ENCODE data around the gene TET3. TPM values are rescaled to one million over a fixed set of nuclear protein-coding genes. Genes with fewer than 3 reads are reported as not detected.
A peak's percentile ranks its signal among the peaks of the same experiment; 100 is the strongest.

Gene TET3
- total RNA-seq, 1 donor = 8.0 TPM

DNA sequence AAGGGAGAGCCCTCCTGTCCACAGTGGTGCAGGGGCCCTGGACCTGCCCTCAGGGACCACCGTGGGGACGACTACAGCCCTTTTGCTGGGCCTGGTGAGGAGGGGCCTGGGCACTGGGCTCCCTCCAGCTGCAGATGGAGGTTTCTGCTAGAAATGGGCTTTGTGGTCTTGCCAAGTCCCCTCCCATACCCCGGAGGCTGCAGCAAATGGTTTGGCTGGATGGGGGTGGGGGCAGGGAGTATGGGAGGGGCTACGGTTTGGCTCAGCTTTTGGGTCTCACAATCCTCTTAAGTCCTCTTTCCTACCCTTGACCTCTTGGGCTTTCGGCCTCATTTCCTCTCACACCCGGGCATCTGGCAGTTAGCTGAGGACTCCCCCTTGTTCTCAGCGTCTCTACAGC is 21.7 kb downstream of the TET3 start:
- no peak for DNase-seq (ENCODE audit: insufficient read length, low spot score, missing footprints)
- Histone ChIP-seq H3K4me2 (ENCODE audit: insufficient read depth, low read length) (peak overlapping the region; percentile 45), H4K20me1 (ENCODE audit: insufficient read depth, low read length) (peaks cover 49% of the 10 kb centered on the region), H3K4me3 (ENCODE audit: insufficient read depth, low read length) (no peak overlapping the region), H3K36me3 (ENCODE audit: insufficient read depth, low read length) (no peaks in the 10 kb centered on the region), H3K79me2 (ENCODE audit: insufficient read depth, low read length) (peaks cover 49% of the 10 kb centered on the region), H3K4me1 (ENCODE audit: insufficient read depth, low read length) (peaks cover 51% of the 10 kb centered on the region), H3K9me3 (ENCODE audit: low read depth, low read length) (no peaks in the 10 kb centered on the region), H2AFZ (ENCODE audit: low read length) (no peak overlapping the region), H3K27ac (ENCODE audit: low read depth, low read length) (no peak overlapping the region), H3K27me3 (ENCODE audit: insufficient read depth, low read length) (peaks cover 4% of the 10 kb centered on the region)
- TF ChIP-seq, protein P1, sequence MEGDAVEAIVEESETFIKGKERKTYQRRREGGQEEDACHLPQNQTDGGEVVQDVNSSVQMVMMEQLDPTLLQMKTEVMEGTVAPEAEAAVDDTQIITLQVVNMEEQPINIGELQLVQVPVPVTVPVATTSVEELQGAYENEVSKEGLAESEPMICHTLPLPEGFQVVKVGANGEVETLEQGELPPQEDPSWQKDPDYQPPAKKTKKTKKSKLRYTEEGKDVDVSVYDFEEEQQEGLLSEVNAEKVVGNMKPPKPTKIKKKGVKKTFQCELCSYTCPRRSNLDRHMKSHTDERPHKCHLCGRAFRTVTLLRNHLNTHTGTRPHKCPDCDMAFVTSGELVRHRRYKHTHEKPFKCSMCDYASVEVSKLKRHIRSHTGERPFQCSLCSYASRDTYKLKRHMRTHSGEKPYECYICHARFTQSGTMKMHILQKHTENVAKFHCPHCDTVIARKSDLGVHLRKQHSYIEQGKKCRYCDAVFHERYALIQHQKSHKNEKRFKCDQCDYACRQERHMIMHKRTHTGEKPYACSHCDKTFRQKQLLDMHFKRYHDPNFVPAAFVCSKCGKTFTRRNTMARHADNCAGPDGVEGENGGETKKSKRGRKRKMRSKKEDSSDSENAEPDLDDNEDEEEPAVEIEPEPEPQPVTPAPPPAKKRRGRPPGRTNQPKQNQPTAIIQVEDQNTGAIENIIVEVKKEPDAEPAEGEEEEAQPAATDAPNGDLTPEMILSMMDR (IDR thresholded peaks at IDR 0.05; ENCODE audit: extremely low read depth, low read depth, low read length) = no peak

DNA sequence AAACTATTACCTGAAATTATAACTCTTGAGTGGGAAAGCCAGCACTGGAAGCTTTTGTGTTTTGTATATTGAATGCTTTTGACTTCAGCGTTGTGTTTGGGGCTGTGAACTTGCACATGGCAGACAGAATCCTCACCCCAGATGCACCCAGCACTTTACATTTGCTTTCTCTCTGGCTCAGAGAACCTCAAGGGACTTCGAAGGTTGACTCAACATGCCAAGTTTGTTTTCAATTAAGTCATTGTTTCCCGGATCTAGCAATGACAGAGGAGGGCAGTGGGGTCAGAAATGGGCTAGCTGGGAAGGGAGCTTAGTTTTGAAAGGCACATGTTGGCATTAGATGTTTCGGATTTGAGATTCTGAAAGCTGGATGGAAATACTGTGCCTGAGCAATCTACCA is 22.4 kb downstream of the TET3 start:
- Histone ChIP-seq H3K4me2 (ENCODE audit: insufficient read depth, low read length) (peak overlapping the region; percentile 45), H4K20me1 (ENCODE audit: insufficient read depth, low read length) (peaks cover 43% of the 10 kb centered on the region)

DNA sequence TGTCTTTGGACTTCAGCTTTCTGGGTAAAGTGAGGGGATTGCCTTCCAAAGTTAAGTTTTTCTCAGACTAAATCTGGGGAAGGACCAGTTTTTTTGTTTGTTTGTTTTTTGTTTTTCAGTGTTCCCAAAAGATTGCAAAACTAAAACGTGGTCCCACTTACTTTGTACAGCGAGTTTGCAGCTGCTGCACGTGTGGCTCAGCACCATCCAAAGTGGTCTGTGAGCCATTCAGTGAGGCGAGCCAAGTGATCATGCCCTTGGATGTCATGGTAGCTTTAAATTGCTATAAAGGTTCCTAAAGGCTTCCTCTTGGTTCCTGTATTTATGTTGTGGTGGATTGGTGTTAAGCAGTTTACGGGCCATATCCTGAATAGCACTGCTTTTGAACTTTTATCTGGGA is 23.0 kb downstream of the TET3 start:
- peaks cover 49% of the 10 kb centered on the region for H3K79me2 ChIP-seq (ENCODE audit: insufficient read depth, low read length)
- TF ChIP-seq, protein P1 (IDR thresholded peaks at IDR 0.05; ENCODE audit: extremely low read depth, low read depth, low read length) = no peak
- DNase-seq (ENCODE audit: insufficient read length, low spot score, missing footprints) = no peak

More for the DNA sequence above, 22.4 kb downstream of the TET3 start:
- TF ChIP-seq, protein P1 (IDR thresholded peaks at IDR 0.05; ENCODE audit: extremely low read depth, low read depth, low read length) = no peak
- DNase-seq (ENCODE audit: insufficient read length, low spot score, missing footprints) = peak; percentile 87
- peaks cover 49% of the 10 kb centered on the region for H3K79me2 ChIP-seq (ENCODE audit: insufficient read depth, low read length)
- peaks cover 51% of the 10 kb centered on the region for H3K4me1 ChIP-seq (ENCODE audit: insufficient read depth, low read length)
- no peak overlapping the region for H3K4me3 ChIP-seq (ENCODE audit: insufficient read depth, low read length)
- no peak overlapping the region for H2AFZ ChIP-seq (ENCODE audit: low read length)
- H3K36me3 ChIP-seq (ENCODE audit: insufficient read depth, low read length) = no peaks in the 10 kb centered on the region
- H3K9me3 ChIP-seq (ENCODE audit: low read depth, low read length) = no peaks in the 10 kb centered on the region
- no peak overlapping the region for H3K27ac ChIP-seq (ENCODE audit: low read depth, low read length)
- H3K27me3 ChIP-seq (ENCODE audit: insufficient read depth, low read length) = no peaks in the 10 kb centered on the region

DNA sequence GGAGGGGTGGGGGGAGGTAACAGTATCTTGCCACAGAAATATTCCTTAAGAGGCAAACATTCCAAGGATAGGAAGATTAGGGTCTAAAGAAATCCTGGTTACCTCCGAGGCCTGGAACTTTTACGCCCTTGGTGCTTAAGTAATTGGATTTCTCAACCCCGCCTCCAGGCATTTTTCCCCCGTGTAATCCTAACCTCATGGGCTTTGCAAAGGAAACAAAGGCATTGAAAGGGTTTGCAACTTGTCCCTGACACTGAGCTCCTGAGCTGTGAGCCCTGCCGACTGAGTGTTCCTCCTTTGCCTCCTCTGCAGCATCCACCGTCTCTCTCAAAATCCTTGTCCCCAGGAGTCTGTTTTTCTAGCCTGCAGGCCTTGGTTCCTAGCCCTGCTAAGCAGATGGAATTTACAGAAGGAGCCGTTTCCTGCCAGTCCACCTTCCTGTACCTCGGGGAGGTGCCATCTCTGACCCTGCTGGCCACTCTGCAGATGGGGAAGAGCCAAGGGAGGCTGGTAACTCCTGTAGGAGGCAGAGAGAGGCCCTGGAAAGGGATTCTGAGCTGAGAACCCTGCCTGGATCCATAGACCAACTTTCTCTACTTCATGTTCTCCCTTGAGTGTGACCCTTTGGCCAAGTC is 24.2 kb downstream of the TET3 start:
- Histone ChIP-seq H3K27ac (ENCODE audit: low read depth, low read length) (no peak overlapping the region), H3K4me3 (ENCODE audit: insufficient read depth, low read length) (no peak overlapping the region), H4K20me1 (ENCODE audit: insufficient read depth, low read length) (peaks cover 43% of the 10 kb centered on the region), H3K27me3 (ENCODE audit: insufficient read depth, low read length) (no peaks in the 10 kb centered on the region), H3K4me2 (ENCODE audit: insufficient read depth, low read length) (no peak overlapping the region), H2AFZ (ENCODE audit: low read length) (no peak overlapping the region), H3K36me3 (ENCODE audit: insufficient read depth, low read length) (no peaks in the 10 kb centered on the region), H3K4me1 (ENCODE audit: insufficient read depth, low read length) (peaks cover 45% of the 10 kb centered on the region), H3K9me3 (ENCODE audit: low read depth, low read length) (no peaks in the 10 kb centered on the region), H3K79me2 (ENCODE audit: insufficient read depth, low read length) (peaks cover 49% of the 10 kb centered on the region)
- no peak for DNase-seq (ENCODE audit: insufficient read length, low spot score, missing footprints)
- TF ChIP-seq, protein P1 (IDR thresholded peaks at IDR 0.05; ENCODE audit: extremely low read depth, low read depth, low read length) = no peak

More for the DNA sequence above, 23.0 kb downstream of the TET3 start:
- H3K27ac ChIP-seq (ENCODE audit: low read depth, low read length) = no peak overlapping the region
- H3K27me3 ChIP-seq (ENCODE audit: insufficient read depth, low read length) = no peaks in the 10 kb centered on the region
- H4K20me1 ChIP-seq (ENCODE audit: insufficient read depth, low read length) = peaks cover 43% of the 10 kb centered on the region
- peak overlapping the region; percentile 45 for H3K4me2 ChIP-seq (ENCODE audit: insufficient read depth, low read length)
- no peaks in the 10 kb centered on the region for H3K36me3 ChIP-seq (ENCODE audit: insufficient read depth, low read length)
- H2AFZ ChIP-seq (ENCODE audit: low read length) = no peak overlapping the region
- H3K4me1 ChIP-seq (ENCODE audit: insufficient read depth, low read length) = peaks cover 51% of the 10 kb centered on the region
- no peaks in the 10 kb centered on the region for H3K9me3 ChIP-seq (ENCODE audit: low read depth, low read length)
- no peak overlapping the region for H3K4me3 ChIP-seq (ENCODE audit: insufficient read depth, low read length)
